ENCODE results near the gene ANKS1A.

Gene ANKS1A

GRCh38 chr6:35078226-35078850 lies 189.3 kb downstream of the ANKS1A start:
- no peak for DNase-seq (ENCODE audit: low read depth in 1 of 2, low spot score in 1 of 2)
- in situ Hi-C loops (cut with HindIII; ENCODE audit: low pct_unique_long_range_greater_than_20kb, low sequenced_read_pairs), result no loop called here
- TF ChIP-seq JUND (IDR thresholded peaks at IDR 0.05; ENCODE audit: low read depth), result no peak

- TF ChIP-seq JUND (IDR thresholded peaks at IDR 0.05; ENCODE audit: low read depth), result no peak
- in situ Hi-C loops (cut with HindIII; ENCODE audit: low pct_unique_long_range_greater_than_20kb, low sequenced_read_pairs), result no loop called here
- no peak for DNase-seq (ENCODE audit: low read depth in 1 of 2, low spot score in 1 of 2)
These were observed 189.8 kb downstream of the ANKS1A start for GRCh38 chr6:35078896-35079295.

GRCh38 chr6:35079311-35080000 lies 190.4 kb downstream of the ANKS1A start:
- TF ChIP-seq JUND (IDR thresholded peaks at IDR 0.05; ENCODE audit: low read depth), result no peak
- no peak for DNase-seq (ENCODE audit: low read depth in 1 of 2, low spot score in 1 of 2)
- in situ Hi-C loops (cut with HindIII; ENCODE audit: low pct_unique_long_range_greater_than_20kb, low sequenced_read_pairs), result no loop called here

- in situ Hi-C loops (cut with HindIII; ENCODE audit: low pct_unique_long_range_greater_than_20kb, low sequenced_read_pairs), result no loop called here
- no peak for DNase-seq (ENCODE audit: low read depth in 1 of 2, low spot score in 1 of 2)
- TF ChIP-seq JUND (IDR thresholded peaks at IDR 0.05; ENCODE audit: low read depth), result no peak
These were observed 191.1 kb downstream of the ANKS1A start for GRCh38 chr6:35080016-35080680.

GRCh38 chr6:35080821-35081425 lies 191.9 kb downstream of the ANKS1A start:
- TF ChIP-seq JUND (IDR thresholded peaks at IDR 0.05; ENCODE audit: low read depth), result no peak
- in situ Hi-C loops (cut with HindIII; ENCODE audit: low pct_unique_long_range_greater_than_20kb, low sequenced_read_pairs), result no loop called here
- no peak for DNase-seq (ENCODE audit: low read depth in 1 of 2, low spot score in 1 of 2)

- TF ChIP-seq JUND (IDR thresholded peaks at IDR 0.05; ENCODE audit: low read depth), result no peak
- DNase-seq (ENCODE audit: low read depth in 1 of 2, low spot score in 1 of 2), result no peak
- in situ Hi-C loops (cut with HindIII; ENCODE audit: low pct_unique_long_range_greater_than_20kb, low sequenced_read_pairs), result no loop called here
These were observed 192.4 kb downstream of the ANKS1A start for GRCh38 chr6:35081426-35081851.

GRCh38 chr6:35082046-35082732 lies 193.1 kb downstream of the ANKS1A start:
- in situ Hi-C loops (cut with HindIII; ENCODE audit: low pct_unique_long_range_greater_than_20kb, low sequenced_read_pairs), result no loop called here
- TF ChIP-seq JUND (IDR thresholded peaks at IDR 0.05; ENCODE audit: low read depth), result no peak
- no peak for DNase-seq (ENCODE audit: low read depth in 1 of 2, low spot score in 1 of 2)

- TF ChIP-seq JUND (IDR thresholded peaks at IDR 0.05; ENCODE audit: low read depth), result no peak
- no peak for DNase-seq (ENCODE audit: low read depth in 1 of 2, low spot score in 1 of 2)
- in situ Hi-C loops (cut with HindIII; ENCODE audit: low pct_unique_long_range_greater_than_20kb, low sequenced_read_pairs), result no loop called here
These were observed 193.8 kb downstream of the ANKS1A start for GRCh38 chr6:35082733-35083403.

GRCh38 chr6:35083507-35083906 lies 194.5 kb downstream of the ANKS1A start:
- in situ Hi-C loops (cut with HindIII; ENCODE audit: low pct_unique_long_range_greater_than_20kb, low sequenced_read_pairs), result no loop called here
- TF ChIP-seq JUND (IDR thresholded peaks at IDR 0.05; ENCODE audit: low read depth), result no peak
- no peak for DNase-seq (ENCODE audit: low read depth in 1 of 2, low spot score in 1 of 2)

GRCh38 chr6:35084041-35084491 lies 195.0 kb downstream of the ANKS1A start:
- in situ Hi-C loops (cut with HindIII; ENCODE audit: low pct_unique_long_range_greater_than_20kb, low sequenced_read_pairs), result no loop called here
- DNase-seq (ENCODE audit: low read depth in 1 of 2, low spot score in 1 of 2), result no peak
- no peak for TF ChIP-seq JUND (IDR thresholded peaks at IDR 0.05; ENCODE audit: low read depth)

GRCh38 chr6:35084511-35085203 lies 195.6 kb downstream of the ANKS1A start:
- no peak for TF ChIP-seq JUND (IDR thresholded peaks at IDR 0.05; ENCODE audit: low read depth)
- in situ Hi-C loops (cut with HindIII; ENCODE audit: low pct_unique_long_range_greater_than_20kb, low sequenced_read_pairs), result no loop called here
- DNase-seq (ENCODE audit: low read depth in 1 of 2, low spot score in 1 of 2), result no peak

Data from T47D (cell line).